ENCODE results near the gene SUSD3.

DNA sequence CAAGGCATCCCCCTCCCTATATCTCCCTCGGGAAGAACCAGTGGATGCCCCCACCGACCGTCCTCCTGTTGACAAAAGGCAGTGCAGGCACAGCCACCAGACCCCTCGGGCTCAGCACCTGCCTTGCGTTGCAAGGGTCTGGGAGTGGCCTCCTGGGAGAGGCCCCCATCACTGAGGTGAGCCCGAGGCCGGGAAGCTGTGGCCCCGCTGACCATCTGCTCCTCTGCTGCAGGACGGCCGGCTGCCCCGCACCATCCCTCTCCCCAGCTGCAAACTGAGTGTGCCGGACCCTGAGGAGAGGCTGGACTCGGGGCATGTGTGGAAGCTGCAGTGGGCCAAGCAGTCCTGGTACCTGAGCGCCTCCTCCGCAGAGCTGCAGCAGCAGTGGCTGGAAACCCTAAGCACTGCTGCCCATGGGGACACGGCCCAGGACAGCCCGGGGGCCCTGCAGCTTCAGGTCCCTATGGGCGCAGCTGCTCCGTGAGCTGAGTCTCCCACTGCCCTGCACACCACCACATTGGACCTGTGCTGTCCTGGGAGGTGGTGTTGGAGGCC lies 23.3 kb upstream of the SUSD3 start:
- TF ChIP-seq CTCF (IDR thresholded peaks at IDR 0.05): no peak
- no peak for TF ChIP-seq POLR2A (IDR thresholded peaks at IDR 0.05)
- TF ChIP-seq POLR2AphosphoS5 (IDR thresholded peaks at IDR 0.05): no peak
